Skin epidermis (tissue), 12 donors: ENCODE data around the gene LARGE1.

Experiments used
- H3K27ac ChIP-seq, 21 experiments: fragments of 200-600 bp; sonication (generic) in 11 of 21; one replicate each; pipeline ENCODE4 v1.5.0; 2020; ENCODE audit warnings: mild to moderate bottlenecking in 3 of 21, inconsistent platforms in 2 of 21, moderate library complexity in 2 of 21
- H3K4me3 ChIP-seq, 7 experiments: fragments of 200-600 bp; sonication (generic) in 2 of 7; one replicate each; pipeline ENCODE4 v1.5.0; 2020; ENCODE audit warnings: inconsistent platforms in 2 of 7, mild to moderate bottlenecking in 2 of 7, moderate library complexity in 1 of 7

Gene LARGE1

DNA sequence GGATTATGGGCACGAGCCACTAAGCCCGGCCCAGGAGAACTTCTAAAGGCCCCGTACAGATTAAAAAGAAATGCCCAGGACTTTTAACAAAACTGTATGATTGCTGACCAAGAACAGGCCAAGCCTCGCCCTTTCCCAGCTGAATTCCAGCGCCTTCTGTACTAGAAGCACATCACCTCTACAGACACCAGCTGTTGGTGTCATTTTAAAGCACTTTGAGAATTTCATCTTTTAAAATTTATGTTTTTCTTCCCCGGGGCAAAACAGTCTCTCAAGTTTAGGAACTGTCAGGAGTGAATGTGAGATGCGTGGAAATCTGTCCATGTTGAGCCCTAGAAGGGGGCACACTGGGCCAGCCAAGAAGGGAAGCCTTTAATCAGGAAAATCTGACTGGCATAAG lies 362.4 kb downstream of the LARGE1 start:
- H3K4me3 ChIP-seq, result no peak overlapping the region
- no peak overlapping the region for H3K27ac ChIP-seq

DNA sequence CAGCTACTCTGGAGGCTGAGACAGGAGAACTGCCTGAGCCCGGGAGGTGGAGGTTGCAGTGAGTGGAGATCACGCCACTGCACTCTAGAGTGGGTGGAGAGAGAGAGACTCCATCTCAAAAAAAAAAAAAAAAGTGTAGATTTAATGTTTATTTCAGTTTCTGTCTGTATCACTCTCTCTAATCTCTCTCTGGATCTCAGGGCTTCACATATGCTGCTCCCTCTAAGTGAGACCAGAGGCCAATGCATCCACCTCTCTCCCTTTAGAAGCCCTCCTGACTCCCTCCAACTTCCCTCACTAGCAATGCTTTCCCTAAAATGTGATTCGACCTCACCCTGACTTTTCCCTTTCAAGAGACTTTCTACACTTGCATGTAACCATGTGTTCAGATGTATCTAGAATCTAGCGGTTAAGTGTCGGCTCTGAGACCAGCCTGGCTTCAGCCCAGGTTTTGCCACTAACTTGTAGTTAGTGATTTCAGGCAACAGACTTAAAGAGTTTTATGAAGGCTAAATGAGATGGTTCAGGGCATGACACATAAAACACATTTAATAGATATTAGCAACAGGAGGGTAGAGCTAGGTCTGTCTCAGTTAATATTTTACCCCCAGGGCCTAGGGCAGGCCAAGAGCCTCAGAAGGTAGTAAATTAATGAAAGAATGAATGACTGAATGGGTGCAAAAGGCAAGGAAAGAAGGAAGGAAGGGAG lies 364.3 kb downstream of the LARGE1 start:
- Histone ChIP-seq H3K4me3 (no peak overlapping the region), H3K27ac (no peak overlapping the region)

DNA sequence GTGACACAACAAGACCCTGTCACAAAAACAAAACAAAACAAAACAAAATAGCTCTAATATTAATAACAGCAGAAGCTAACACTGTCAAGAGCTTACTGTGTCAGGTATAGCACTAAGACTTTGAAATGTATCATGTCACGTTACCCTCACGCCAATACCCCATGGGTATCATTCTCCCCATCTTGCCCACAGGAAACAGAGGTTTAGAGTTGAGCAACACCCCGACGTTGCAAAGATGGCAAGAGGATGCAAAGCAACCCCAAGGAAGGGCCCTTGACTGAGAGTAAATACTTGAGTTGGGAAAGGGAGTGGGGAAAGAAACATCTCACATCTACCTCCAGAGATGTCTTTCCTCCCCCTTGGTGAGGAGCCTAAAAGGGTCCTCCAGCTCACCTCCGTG lies 366.8 kb downstream of the LARGE1 start:
- Histone ChIP-seq H3K4me3 (no peak overlapping the region), H3K27ac (no peak overlapping the region)

DNA sequence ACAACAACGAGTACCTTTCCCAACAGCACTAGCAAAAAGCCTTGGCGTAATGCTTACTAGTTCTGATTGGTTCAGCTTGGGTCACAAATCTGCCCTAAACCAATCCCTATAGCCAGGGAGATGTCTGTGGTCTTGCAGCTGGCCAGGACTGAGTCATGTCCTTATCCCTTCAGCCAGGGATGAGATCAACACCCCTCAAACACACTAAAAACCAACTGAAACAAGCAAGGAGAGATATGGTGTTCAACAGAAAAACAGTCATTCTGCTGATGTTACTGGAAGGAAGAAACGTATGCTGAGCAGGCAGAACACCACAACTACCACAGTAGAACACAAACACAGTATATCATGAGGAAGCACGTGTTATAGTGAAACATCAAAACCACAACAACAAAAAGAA lies 375.6 kb downstream of the LARGE1 start:
- H3K27ac ChIP-seq, result no peak overlapping the region
- H3K4me3 ChIP-seq, result no peak overlapping the region

DNA sequence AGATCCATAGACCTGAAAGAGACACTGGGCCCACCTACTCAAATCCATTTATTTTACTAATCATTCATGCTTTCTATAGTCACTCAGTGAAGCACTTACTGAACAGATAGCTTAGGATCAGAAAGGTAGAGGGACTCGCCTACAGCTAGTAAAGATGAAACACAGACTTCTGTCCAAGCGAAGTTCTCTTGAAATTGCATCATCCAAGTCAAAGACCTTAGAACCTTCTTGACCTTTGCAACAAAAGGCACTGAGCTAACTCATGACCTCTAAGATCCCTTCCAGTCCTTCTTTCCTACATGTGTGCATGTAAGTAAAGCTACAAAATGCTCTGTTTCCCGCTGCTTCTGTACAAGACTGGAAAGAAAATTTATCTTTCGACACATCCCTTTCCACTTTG lies 377.6 kb downstream of the LARGE1 start:
- H3K27ac ChIP-seq, result no peak overlapping the region
- no peak overlapping the region for H3K4me3 ChIP-seq

DNA sequence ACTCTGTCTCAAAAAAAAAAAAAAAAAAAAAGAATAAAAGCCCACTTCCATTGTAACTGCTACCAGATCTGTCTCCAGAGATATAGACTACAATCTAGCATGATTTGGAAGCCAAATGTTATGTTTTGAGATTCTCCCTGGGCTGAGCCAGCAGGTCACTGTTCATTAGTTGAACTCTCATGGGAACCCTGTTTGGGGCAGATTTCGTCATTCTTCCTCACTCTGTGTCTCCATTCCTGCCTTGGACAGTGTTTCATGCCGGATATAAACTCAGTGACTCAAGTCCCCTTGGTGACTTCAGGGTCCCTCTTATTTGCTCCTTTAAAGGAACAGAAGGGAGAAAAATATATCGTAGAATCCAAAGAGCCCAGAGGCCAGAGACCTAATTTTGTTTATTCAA lies 378.1 kb downstream of the LARGE1 start:
- no peak overlapping the region for H3K27ac ChIP-seq
- H3K4me3 ChIP-seq, result no peak overlapping the region

DNA sequence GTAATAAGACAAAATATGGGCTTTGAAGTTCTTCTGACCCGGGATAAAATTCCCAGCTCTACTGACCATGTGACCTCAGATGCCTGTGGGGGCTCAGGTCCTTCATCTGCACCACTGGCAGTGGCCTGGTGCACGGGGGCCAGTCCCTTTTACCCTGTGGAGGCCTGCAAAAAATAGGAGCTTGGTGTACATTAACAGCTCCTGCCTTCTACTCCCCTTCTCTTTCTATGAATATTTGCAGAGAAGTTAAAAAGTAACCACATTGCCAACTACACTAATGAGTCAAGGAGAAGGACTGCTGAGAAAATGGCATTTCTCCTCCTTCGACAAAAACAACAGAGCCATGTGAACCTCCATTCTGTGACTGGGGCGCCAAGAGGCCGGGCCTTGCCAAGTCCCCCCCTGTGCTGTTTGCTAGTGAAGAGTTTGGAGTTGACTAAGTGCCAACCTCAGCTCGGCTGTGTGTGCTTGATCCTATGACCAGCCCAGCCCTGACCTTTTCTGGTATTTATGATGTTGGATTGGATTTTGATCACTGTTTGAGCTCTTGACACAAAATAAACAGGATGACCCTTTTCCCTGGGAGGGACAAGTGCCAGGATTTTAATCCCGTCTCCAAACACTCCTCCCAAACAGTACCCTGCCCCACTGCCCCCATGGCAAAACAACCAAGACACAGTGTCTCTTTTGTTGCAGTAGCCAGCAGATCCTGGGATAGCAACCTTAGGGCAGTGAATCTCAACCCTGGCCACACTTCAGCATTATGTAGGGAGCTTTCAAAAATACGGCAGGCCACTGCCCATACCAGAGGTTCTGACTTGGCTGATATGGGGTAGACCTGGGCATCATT lies 380.1 kb downstream of the LARGE1 start:
- Histone ChIP-seq H3K27ac (peak overlapping the region in 2 of 21 experiments; percentile 14 to 59), H3K4me3 (no peak overlapping the region)

DNA sequence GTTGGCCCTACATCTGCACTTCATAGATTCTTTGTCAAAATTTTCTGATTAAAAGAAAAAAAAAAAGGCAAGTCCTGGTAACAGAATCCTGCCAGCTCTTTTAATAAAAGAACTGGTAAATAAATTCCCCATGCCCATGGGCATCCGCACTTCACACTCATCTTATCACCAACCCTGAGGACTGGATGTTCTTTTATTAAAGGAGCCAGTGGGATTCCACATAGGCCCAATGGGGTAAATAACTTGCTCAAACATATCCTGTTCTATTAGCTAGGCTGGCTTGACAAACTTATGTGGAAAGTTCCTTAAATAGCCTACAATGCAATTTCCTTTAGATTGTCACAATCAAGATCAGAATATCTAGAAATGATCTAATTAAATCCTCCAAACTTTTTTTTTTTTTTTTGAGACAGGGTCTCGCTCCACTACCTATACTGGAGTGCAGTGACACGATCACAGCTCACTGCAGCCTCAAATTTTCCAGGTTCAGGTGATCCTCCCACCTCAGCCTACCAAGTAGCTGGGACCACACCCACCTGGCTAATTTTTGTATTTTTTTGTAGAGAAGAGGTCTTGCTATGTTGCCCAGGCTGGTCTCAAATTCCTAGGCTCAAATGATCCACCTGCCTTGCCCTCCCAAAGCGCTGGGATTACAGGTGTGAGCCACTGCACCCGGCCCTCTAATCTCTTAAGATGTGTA lies 380.9 kb downstream of the LARGE1 start:
- no peak overlapping the region for H3K27ac ChIP-seq
- no peak overlapping the region for H3K4me3 ChIP-seq

DNA sequence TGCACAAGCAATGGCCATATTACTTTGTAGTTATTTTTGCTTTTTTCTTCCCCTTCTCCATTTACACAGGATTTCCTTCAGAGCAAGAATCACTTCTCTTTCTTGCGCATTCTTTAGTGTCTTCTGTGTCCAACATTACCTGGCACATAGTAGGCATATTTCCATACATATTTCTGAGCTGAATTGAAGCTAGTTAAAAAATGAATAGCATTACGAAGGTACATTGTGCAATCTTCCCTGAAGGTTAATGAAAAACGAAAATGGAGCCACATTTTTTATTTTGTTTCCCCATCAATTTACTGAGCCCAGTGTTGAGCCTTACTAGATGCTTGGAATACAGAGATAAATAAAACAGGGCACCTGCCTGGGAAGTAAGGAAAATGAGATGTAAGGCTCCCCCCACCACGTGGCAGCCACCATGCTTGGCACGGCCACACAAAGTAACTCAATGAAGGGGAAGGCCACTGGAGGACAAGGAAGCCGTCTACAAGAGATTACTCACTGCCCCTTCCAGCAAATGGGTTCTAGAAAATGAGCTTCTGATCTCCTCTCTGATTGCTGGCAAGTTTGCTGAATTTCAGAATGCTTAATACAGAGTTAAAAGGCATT lies 381.9 kb downstream of the LARGE1 start:
- Histone ChIP-seq H3K4me3 (no peak overlapping the region), H3K27ac (no peak overlapping the region)

DNA sequence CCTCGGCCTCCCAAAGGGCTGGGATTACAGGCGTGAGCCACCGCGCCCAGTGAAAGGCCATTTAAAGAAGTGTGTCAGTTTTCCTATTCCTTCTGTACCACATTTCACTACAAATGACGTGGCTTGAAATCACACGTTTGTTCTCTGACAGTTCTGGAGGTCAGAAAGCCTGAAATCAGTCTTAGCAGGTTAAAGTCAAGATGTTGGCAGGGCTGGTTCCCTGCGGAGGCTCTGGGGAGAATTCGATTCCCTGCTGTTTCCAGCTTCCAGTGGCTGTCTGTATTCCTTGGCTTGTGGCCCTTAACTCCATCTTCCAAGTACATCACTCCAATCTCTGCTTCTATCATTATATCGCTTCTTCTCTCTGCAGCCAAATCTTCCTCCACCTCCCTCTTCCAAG lies 383.2 kb downstream of the LARGE1 start:
- Histone ChIP-seq H3K4me3 (no peak overlapping the region), H3K27ac (peak overlapping the region in 1 of 21 experiments; percentile 29)

DNA sequence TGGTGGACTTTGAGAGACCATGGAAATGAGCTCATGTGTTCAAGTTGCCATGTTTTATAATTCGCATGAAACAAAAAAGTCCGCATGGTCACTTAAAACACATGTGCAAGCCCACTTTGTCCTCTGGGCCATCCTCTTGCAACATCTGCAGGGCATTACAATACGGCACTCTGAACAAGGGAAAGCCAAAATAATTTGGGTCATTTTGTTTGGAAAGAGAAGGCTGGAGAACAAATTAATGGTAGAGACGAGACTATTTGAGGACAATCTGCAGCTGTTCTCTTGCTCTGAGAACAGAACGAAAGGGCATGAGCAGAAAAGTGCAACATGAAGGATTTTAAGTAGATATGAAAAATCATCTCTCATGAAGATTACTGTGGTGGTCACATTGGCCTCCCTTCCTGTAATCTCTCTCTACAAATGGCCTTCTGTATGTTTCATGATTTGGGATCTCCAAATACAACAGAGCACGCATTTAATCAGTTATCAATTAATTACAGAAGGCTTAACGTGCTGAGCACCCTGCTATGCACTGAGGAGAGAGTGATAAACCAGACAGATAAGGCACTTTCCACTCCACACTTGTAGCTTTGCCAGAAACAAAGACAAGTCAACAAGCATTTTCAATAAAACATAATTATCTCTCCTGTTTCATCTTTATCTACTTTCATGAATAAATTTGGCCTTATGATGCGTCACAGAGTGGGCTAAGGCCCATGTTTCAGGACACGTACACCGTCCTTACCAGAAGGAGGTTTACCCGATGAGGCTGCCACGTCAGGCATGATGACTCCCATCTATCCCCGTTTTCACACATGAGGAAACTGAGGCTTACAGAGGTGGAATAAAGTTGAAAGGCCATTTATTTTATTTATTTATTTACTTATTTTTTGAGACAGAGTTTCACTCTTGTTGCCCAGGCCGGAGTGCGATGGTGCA lies 384.1 kb downstream of the LARGE1 start:
- H3K27ac ChIP-seq, result peak overlapping the region in 1 of 21 experiments; percentile 29
- no peak overlapping the region for H3K4me3 ChIP-seq

DNA sequence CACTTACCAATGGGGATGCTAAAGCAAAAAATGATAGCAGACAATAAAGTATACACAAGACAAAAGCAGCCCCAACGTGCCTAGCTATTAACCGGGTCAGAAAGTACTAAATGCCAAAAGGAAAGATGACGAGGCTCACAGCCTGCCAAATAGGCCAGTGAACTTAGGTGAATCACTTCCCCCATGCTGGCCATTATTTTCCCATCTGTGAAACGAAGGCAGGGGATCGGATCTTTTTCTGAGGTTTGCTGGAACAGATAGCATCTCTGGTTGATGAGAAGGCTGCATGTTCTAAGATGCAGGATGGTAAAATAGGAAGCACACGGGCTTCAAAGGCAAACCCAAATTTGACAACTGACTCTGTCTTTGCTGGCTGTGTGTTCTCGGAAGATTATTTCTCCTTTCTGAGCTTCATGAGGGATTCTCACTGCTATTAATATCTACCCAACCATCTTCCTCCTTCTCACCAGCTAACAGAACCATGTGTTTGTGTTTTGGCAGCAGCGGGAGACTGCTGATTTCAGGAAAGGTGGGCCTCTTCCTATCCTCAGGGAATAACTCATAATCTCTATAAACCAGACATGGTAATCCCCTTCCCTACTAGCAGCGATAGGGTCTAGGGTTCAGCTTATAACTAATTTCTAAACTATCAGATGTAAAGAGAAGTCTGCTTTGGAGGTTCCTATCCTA lies 390.7 kb downstream of the LARGE1 start:
- H3K27ac ChIP-seq, result peak overlapping the region in 1 of 21 experiments; percentile 53
- no peak overlapping the region for H3K4me3 ChIP-seq

DNA sequence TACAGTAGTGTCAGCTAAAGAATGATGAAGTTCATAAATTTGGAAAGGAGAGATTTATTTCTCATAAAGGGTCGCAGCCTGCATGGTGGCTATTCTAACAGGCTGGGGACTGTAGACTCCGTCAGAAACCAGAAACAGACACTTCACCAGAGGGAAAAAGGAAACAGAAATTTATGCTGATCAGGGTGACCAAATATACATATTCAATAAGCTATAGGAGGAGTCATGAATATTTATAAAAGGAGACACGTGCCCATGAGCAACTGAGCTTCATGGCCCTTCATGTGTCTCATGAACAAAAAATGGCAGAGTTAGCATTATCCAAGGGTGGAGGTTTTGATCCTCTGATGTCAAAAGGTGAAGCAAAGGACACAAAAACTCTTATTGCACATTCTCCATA lies 392.1 kb downstream of the LARGE1 start:
- Histone ChIP-seq H3K4me3 (no peak overlapping the region), H3K27ac (no peak overlapping the region)

DNA sequence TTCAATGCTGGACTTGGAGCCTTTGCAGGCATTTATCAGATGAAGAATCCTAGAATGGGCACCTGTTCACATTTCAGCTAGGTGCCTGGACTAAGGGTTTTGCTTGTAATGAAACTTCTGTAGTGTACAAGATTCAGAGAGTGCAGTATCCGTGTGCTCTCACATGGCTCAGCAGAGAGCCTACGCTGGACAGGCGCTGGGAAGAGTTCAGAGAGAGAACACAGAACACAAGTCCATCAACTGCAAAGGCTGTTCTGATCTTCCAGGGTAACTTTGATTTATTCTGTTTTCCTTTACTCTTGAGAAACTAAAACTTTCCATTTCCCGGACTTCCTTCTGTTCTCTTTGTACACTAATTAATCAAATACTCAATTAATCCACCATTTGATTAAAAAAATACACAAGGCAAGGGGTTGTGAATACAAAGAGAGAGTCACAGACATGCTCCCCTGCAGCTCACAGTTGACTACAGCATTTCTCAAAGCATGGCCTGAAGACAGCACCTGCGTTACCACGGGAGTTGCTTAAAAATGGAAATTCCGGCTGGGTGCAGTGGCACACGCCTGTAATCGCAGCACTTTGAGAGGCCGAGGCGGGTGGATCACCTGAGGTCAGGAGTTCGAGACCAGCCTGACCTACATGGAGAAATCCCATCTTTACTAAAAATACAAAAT lies 393.7 kb downstream of the LARGE1 start:
- Histone ChIP-seq H3K4me3 (no peak overlapping the region), H3K27ac (no peak overlapping the region)

DNA sequence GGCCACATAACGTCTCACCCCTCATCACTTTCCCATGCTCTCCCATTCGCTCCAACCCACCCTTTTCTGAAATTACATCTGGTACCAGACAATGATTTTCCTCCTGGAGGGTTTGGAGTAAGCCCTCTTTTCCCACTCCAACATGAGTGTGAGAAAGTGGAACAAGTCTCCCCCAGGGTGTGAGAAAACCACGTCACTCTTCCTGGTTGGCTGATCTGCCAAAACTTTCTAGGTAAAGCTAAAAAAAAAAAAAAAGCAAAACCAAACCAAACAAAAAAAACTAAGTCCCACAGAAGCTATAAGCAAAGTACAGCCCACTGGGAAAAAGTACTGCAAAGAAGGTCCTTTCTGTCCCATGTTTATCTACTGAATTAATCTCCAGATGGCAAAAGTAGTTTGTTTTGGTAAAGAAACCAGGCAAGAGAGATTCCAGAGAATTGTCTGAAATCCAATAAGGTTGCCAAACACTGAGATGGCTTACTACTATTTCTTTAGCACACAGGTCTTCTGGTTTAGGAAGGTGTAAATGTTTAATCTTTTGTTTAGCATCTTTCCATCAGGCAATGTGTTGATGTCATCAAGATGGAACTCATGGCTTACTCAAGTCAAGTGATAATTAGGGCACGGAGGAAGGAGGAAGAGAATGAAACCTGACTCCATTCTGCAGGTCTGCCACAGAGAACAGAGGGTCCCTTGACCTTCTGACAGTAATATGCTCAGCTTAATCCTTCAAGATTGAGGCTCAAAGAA lies 395.6 kb downstream of the LARGE1 start:
- no peak overlapping the region for H3K27ac ChIP-seq

DNA sequence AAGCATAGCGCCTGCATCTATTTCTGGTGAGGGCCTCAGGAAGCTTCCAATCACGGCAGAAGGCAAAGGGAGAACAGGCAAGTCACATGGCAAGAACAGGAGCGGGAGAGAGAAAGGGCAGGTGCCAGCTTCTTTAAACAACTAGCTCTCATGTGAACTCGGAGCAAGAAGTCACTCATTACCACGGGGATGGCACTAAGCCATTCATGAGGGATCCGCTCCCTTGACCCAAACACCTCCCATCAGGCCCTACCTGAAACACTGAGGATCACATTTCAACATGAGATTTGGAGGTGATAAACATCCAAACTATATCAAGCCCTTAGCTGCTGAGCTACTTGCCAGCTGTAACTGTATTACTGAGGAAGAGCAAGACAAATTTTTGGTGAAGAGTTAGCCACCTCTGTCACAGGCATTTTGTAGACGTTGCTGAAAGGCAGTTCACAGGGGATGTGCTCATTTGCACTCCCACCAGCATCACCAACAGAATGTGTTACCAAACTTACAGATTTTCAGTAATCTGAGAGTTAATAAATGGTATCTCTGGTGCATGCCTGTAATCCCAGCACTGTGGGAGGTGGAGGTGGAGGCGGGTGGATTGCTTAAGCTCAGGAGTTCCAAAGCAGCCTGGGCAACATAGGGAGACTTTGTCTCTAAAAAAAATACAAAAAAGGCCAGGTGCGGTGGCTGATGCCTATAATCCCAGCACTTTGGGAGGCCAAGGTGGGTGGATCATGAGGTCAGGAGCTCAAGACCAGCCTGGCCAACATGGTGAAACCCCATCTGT lies 398.2 kb downstream of the LARGE1 start:
- Histone ChIP-seq H3K4me3 (no peak overlapping the region), H3K27ac (no peak overlapping the region)

More for the DNA sequence above, 395.6 kb downstream of the LARGE1 start:
- H3K4me3 ChIP-seq, result no peak overlapping the region
